B cell (primary cell): ENCODE data around the gene NCOR1. TPM values are rescaled to one million over a fixed set of nuclear protein-coding genes. Genes with fewer than 3 reads are reported as not detected.
"Not testable (repeated sequence)": the region's sequence is repeated elsewhere in the genome, so short reads cannot be mapped to it uniquely, and the experiment has no call there.

Source experiments
- ATAC-seq: fragments of 200-7000 bp; cut with Tn5 transposase; one replicate; pipeline ENCODE4 v1.10.0; 2021; ENCODE audit warnings: low read depth, mild to moderate bottlenecking, moderate number of reproducible peaks, moderate library complexity
- CTCF ChIA-PET: fragments of 350-600 bp; sonication (Branson Sonifier 250); formaldehyde crosslinking; loops from one replicate; lab custom pipeline; 2021; ENCODE audit warnings: antibody characterized with exemption, inconsistent platforms; lab: Charles Lee
- POLR2A ChIA-PET: fragments of 350-600 bp; sonication (Branson Sonifier 250); formaldehyde crosslinking; loops from one replicate; lab custom pipeline; 2021; ENCODE audit warnings: antibody characterized with exemption; lab: Charles Lee
- DNase-seq: peaks from one replicate; pipeline ENCODE4 v3.0.0; 2013
- H2AFZ ChIP-seq: 2 replicates; pipeline ENCODE4 v1.6.1; 2012; ENCODE audit warnings: mild to moderate bottlenecking, low read depth, low read length; ENCODE audit not compliant: insufficient read depth, poor library complexity, severe bottlenecking
- H3K27ac ChIP-seq, 2 donors: 1 replicate in 1 of 2; 2 replicates in 1 of 2; pipeline ENCODE4 v1.5.1; 2012 to 2013; ENCODE audit warnings: low read length in 2 of 2, mild to moderate bottlenecking in 2 of 2, moderate library complexity in 1 of 2
- H3K27me3 ChIP-seq, 4 experiments: fragments of 200-600 bp in 1 of 4; sonication (generic) in 1 of 4; replicated peaks in 1 of 4; 1 replicate in 2 of 4; 2 replicates in 2 of 4; pipeline versions ENCODE4 v1.6.1 to v1.7.0; 2013 to 2016; ENCODE audit warnings: low read length in 3 of 4, mild to moderate bottlenecking in 2 of 4, mixed read lengths in 1 of 4, moderate library complexity in 1 of 4; ENCODE audit not compliant: insufficient read depth in 4 of 4, control insufficient read depth in 3 of 4; ENCODE audit errors: control extremely low read depth in 1 of 4
- H3K36me3 ChIP-seq, 2 experiments: replicated peaks in 1 of 2; 1 replicate in 1 of 2; 2 replicates in 1 of 2; pipeline versions ENCODE4 v1.6.1 to v1.7.1; 2013; ENCODE audit warnings: low read length in 1 of 2; ENCODE audit not compliant: insufficient read depth in 2 of 2, control insufficient read depth in 1 of 2; ENCODE audit errors: control extremely low read depth in 1 of 2, extremely low read depth in 1 of 2
- H3K4me1 ChIP-seq, 2 donors: fragments of 200-600 bp in 1 of 2; sonication (generic) in 1 of 2; 1 replicate in 1 of 2; 2 replicates in 1 of 2; pipeline versions ENCODE4 v1.5.1 to v1.6.1; 2013 to 2017; ENCODE audit warnings: low read length in 2 of 2; ENCODE audit not compliant: control insufficient read depth in 2 of 2, insufficient read depth in 2 of 2
- H3K4me2 ChIP-seq: replicated peaks from 2 replicates; pipeline ENCODE3; 2012; ENCODE audit warnings: mild to moderate bottlenecking, low read depth, low read length; ENCODE audit not compliant: poor library complexity, severe bottlenecking
- H3K4me3 ChIP-seq, 5 experiments: fragments of 200-600 bp in 1 of 5; sonication (generic) in 1 of 5; 1 replicate in 3 of 5; 2 replicates in 2 of 5; pipeline versions ENCODE4 v1.5.1 to v1.7.0; 2011 to 2016; ENCODE audit warnings: low read length in 4 of 5, mild to moderate bottlenecking in 4 of 5, low read depth in 2 of 5, control low read depth in 1 of 5, moderate library complexity in 1 of 5; ENCODE audit not compliant: insufficient read depth in 1 of 5; ENCODE audit errors: control extremely low read depth in 1 of 5, extremely low read depth in 1 of 5
- H3K79me2 ChIP-seq: fragments of 200-600 bp; sonication (generic); one replicate; pipeline ENCODE4 v1.6.0; 2016; ENCODE audit warnings: low read length; ENCODE audit not compliant: control insufficient read depth, insufficient read depth
- H3K9ac ChIP-seq: fragments of 200-600 bp; sonication (generic); 2 replicates; pipeline ENCODE4 v1.6.1; 2017; ENCODE audit warnings: mild to moderate bottlenecking, low read length, moderate library complexity
- H3K9me3 ChIP-seq, 3 donors: one replicate each; pipeline versions ENCODE4 v1.6.1 to v1.7.1; 2013; ENCODE audit warnings: low read length in 2 of 3; ENCODE audit not compliant: control insufficient read depth in 2 of 3, insufficient read depth in 1 of 3; ENCODE audit errors: control extremely low read depth in 1 of 3
- H4K20me1 ChIP-seq: 2 replicates; pipeline ENCODE4 v1.6.0; 2012; ENCODE audit warnings: mild to moderate bottlenecking, low read length; ENCODE audit not compliant: insufficient read depth, control insufficient read depth, poor library complexity, severe bottlenecking
- H3K27ac Mint-ChIP-seq: one replicate; pipeline ENCODE4 v1.8.0; 2021; ENCODE audit warnings: mixed read lengths
- H3K27me3 Mint-ChIP-seq: one replicate; pipeline ENCODE4 v1.8.0; 2021; ENCODE audit warnings: mixed read lengths
- H3K4me1 Mint-ChIP-seq: one replicate; pipeline ENCODE4 v1.8.0; 2021; ENCODE audit warnings: mixed read lengths
- H3K4me3 Mint-ChIP-seq: one replicate; pipeline ENCODE4 v1.8.0; 2021; ENCODE audit warnings: mixed read lengths
- H3K9me3 Mint-ChIP-seq: one replicate; pipeline ENCODE4 v1.8.0; 2022; ENCODE audit warnings: mixed read lengths; ENCODE audit not compliant: insufficient read depth
- EZH2 ChIP-seq: IDR thresholded peaks from 2 replicates; pipeline ENCODE4 v1.6.1; 2012; ENCODE audit warnings: borderline replicate concordance, low read depth, mild to moderate bottlenecking, moderate library complexity, low read length; ENCODE audit not compliant: insufficient read depth, poor library complexity, severe bottlenecking
- WGBS: methylation state at CpG from one replicate; pipeline ENCODE4 v1.1.5; 2013; ENCODE audit warnings: missing lambda C conversion rate; ENCODE audit not compliant: insufficient coverage; 5-methylcytosine and 5-hydroxymethylcytosine counted together
- intact Hi-C: fragments of 100-400 bp; cut with micrococcal nuclease; formaldehyde crosslinking; loops from one replicate; pipeline ENCODE4 v1.10.0; 2022
- polyA plus RNA-seq: library from polyadenylated mRNA; depleted of rRNA; stranded (reverse); fragments of >200 nt; gene quantifications from 2 replicates; pipeline ENCODE4 v1.2.3, GENCODE V29; 2012
- total RNA-seq, 2 donors: library from RNA; stranded (reverse); fragments of 120-200 nt in 1 of 2; gene quantifications; 1 replicate in 1 of 2; 2 replicates in 1 of 2; pipeline versions ENCODE4 v1.2.3 to v1.2.4, GENCODE V29; 2013 to 2022
- TF ChIP-seq, protein P1 (sequence below): fragments of 200-600 bp; IDR thresholded peaks from one replicate; pipeline ENCODE4 v1.8.0; 2022; ENCODE audit warnings: antibody characterized with exemption, mild to moderate bottlenecking

NCOR1 gene
- total and polyA plus RNA-seq, 2 donors (not counting 1 experiment from before 2014, with no cell fraction given), result 46.3 to 217 TPM

- H3K4me2 ChIP-seq, result peak overlapping the region; percentile 47
These were observed 16.2 kb downstream of the NCOR1 start for GRCh38 chr17:16199093-16199492.

GRCh38 chr17:16197276-16197675 is 18.1 kb downstream of the NCOR1 start:
- Histone ChIP-seq H4K20me1 (peaks cover 9% of the 10 kb centered on the region), H3K79me2 (peaks cover 82% of the 10 kb centered on the region), H3K27ac (peak overlapping the region in 1 of 2 donors; percentile 33), H3K4me3 (no peak overlapping the region), H3K9ac (no peak overlapping the region), H2AFZ (no peak overlapping the region), H3K27me3 (no peaks in the 10 kb centered on the region), H3K4me2 (no peak overlapping the region), H3K36me3 (peaks cover 0 to 19% of the 10 kb centered on the region in 2 experiments), H3K4me1 (peaks cover 25% of the 10 kb centered on the region in 2 donors), H3K9me3 (peaks cover 0 to 3% (median 0%) of the 10 kb centered on the region in 3 donors)
- no CpG with 5 or more reads among the region's 1 CpG for WGBS
- H3K27ac Mint-ChIP-seq, result no peak overlapping the region
- H3K9me3 Mint-ChIP-seq, result no peaks in the 10 kb centered on the region
- no peaks in the 10 kb centered on the region for H3K27me3 Mint-ChIP-seq
- peaks cover 46% of the 10 kb centered on the region for H3K4me1 Mint-ChIP-seq
- POLR2A ChIA-PET, result no interaction called here
- intact Hi-C loops, result no loop called here
- CTCF ChIA-PET, result no interaction called here
- DNase-seq, result no peak
- no peak for TF ChIP-seq EZH2
- TF ChIP-seq, protein P1, sequence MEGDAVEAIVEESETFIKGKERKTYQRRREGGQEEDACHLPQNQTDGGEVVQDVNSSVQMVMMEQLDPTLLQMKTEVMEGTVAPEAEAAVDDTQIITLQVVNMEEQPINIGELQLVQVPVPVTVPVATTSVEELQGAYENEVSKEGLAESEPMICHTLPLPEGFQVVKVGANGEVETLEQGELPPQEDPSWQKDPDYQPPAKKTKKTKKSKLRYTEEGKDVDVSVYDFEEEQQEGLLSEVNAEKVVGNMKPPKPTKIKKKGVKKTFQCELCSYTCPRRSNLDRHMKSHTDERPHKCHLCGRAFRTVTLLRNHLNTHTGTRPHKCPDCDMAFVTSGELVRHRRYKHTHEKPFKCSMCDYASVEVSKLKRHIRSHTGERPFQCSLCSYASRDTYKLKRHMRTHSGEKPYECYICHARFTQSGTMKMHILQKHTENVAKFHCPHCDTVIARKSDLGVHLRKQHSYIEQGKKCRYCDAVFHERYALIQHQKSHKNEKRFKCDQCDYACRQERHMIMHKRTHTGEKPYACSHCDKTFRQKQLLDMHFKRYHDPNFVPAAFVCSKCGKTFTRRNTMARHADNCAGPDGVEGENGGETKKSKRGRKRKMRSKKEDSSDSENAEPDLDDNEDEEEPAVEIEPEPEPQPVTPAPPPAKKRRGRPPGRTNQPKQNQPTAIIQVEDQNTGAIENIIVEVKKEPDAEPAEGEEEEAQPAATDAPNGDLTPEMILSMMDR, result no peak
- no peak overlapping the region for H3K4me3 Mint-ChIP-seq
- ATAC-seq, result no peak

More at GRCh38 chr17:16199093-16199492, 16.2 kb downstream of the NCOR1 start:
- Histone ChIP-seq H3K36me3 (peaks cover 0 to 12% of the 10 kb centered on the region in 2 experiments), H3K4me3 (no peak overlapping the region), H3K27ac (peak overlapping the region; percentile 28 to 82), H3K4me1 (peaks cover 34 to 37% of the 10 kb centered on the region in 2 donors), H3K9me3 (peaks cover 0 to 3% (median 0%) of the 10 kb centered on the region in 3 donors), H3K79me2 (peaks cover 81% of the 10 kb centered on the region), H3K9ac (peak overlapping the region; percentile 28), H4K20me1 (peaks cover 5% of the 10 kb centered on the region), H2AFZ (peak overlapping the region; percentile 42), H3K27me3 (no peaks in the 10 kb centered on the region)
- Mint-ChIP-seq H3K27ac (peak overlapping the region; percentile 78), H3K4me3 (peak overlapping the region; percentile 73), H3K9me3 (no peaks in the 10 kb centered on the region), H3K27me3 (no peaks in the 10 kb centered on the region), H3K4me1 (peaks cover 57% of the 10 kb centered on the region)
- intact Hi-C loops, result loop anchor here (1.0 kb wide), 1 partner anchor 16 kb away; the partner anchor contains the start of gene NCOR1
- ATAC-seq, result no peak
- ChIA-PET CTCF (interaction anchor here (1.0 to 1.5 kb wide), 3 partner anchors 8 to 123 kb away, joined by 3 read pairs; no protein-coding TSS in a partner anchor), POLR2A (interaction anchor here (1.1 kb wide), 1 partner anchor 88 kb away, joined by 3 read pairs; no protein-coding TSS in a partner anchor)
- no peak for TF ChIP-seq EZH2
- TF ChIP-seq, protein P1, result no peak
- peak; percentile 48 for DNase-seq
- 67% methylated on average over 1 of the region's 6 CpGs for WGBS

DNA sequence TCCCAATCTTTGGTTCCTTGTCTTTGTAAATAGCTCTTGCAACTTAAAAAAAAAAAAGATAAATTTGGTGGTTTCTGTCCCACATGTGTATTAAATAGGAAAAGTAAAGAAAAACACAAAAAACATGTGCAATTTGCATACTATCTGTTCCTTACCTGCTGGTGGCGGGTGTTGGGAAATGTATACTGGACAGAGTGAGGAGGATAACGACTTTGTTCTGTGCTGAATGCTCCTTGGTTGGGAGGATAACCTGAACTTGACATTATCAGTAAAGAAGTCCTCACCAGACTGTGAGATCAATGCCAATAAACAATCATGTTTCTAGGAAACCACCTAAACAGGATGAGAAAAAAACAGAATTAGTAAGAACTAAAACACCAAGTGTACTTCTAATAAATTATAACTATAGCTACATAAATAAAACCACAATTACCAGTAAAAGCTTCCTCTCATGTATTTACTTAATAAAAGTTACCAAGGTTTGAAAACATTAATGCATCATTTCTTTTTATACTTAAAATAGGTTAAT is 21.0 kb downstream of the NCOR1 start:
- WGBS, result no CpG with 5 or more reads among the region's 2 CpGs
- H3K4me2 ChIP-seq, H3K9me3 ChIP-seq, H3K9ac ChIP-seq, H3K27me3 Mint-ChIP-seq, H3K4me3 Mint-ChIP-seq, CTCF ChIA-PET, H3K4me3 ChIP-seq, H2AFZ ChIP-seq, H3K9me3 Mint-ChIP-seq, POLR2A ChIA-PET, H3K27me3 ChIP-seq, DNase-seq, H3K27ac Mint-ChIP-seq, ATAC-seq, intact Hi-C loops: not testable (repeated sequence)
- peaks cover 26% of the 10 kb centered on the region for H3K4me1 Mint-ChIP-seq
- H3K27ac ChIP-seq, result peak overlapping the region in 1 of 2 donors; percentile 8
- peaks cover 4 to 28% of the 10 kb centered on the region in 2 experiments for H3K36me3 ChIP-seq
- H3K4me1 ChIP-seq, result peaks cover 10% of the 10 kb centered on the region in 2 donors
- H4K20me1 ChIP-seq, result peaks cover 16% of the 10 kb centered on the region
- peaks cover 89% of the 10 kb centered on the region for H3K79me2 ChIP-seq
